PC-3 (cell line): ENCODE measurements around the gene PPBP. TPM values are rescaled to one million over a fixed set of nuclear protein-coding genes. Genes with fewer than 3 reads are reported as not detected.
A peak's percentile ranks its signal among the peaks of the same experiment; 100 is the strongest.

Source experiments
- ATAC-seq: fragments of 200-7000 bp; cut with Tn5 transposase; 2 replicates; pipeline ENCODE4 v1.9.1; 2020; ENCODE audit warnings: mild to moderate bottlenecking, moderate library complexity
- Bru-seq: library from RNA; stranded (reverse); fragments of 400-500 nt; gene quantifications from one replicate; lab custom pipeline; 2021; lab: Mats Ljungman, UMichigan
- BruChase-seq, 2 experiments: library from RNA; stranded (reverse); fragments of 400-500 nt; gene quantifications; one replicate each; lab custom pipeline; 2021; lab: Mats Ljungman, UMichigan
- BruUV-seq: library from RNA; stranded (reverse); fragments of 400-500 nt; replicated peaks from 2 replicates; lab custom pipeline; 2021; lab: Mats Ljungman, UMichigan
- CTCF ChIA-PET: fragments of 300-600 bp; sonication (Branson Sonifier 250); formaldehyde crosslinking; loops from one replicate; lab custom pipeline; 2022; ENCODE audit warnings: antibody characterized with exemption; lab: Charles Lee
- POLR2A ChIA-PET: fragments of 300-600 bp; sonication (Branson Sonifier 250); formaldehyde crosslinking; loops from one replicate; lab custom pipeline; 2022; ENCODE audit warnings: antibody characterized with exemption; ENCODE audit not compliant: unreplicated experiment; lab: Charles Lee
- DNase-seq: peaks from one replicate; pipeline ENCODE4 v3.0.0-alpha.2; 2015
- H2AFZ ChIP-seq: fragments of 300-600 bp; sonication (generic); 2 replicates; pipeline ENCODE4 v1.6.0; 2016; ENCODE audit warnings: antibody characterized with exemption, low read length
- H3F3A ChIP-seq: fragments of 300-600 bp; sonication (generic); one replicate; pipeline ENCODE4 v1.6.0; 2017; ENCODE audit warnings: antibody characterized with exemption, low read length, control low read depth, mild to moderate bottlenecking; ENCODE audit not compliant: unreplicated experiment
- H3K27ac ChIP-seq: fragments of 300-600 bp; sonication (generic); 2 replicates; pipeline ENCODE4 v1.5.1; 2016; ENCODE audit warnings: mild to moderate bottlenecking, low read length
- H3K27me3 ChIP-seq: fragments of 300-600 bp; sonication (generic); 2 replicates; pipeline ENCODE4 v1.6.1; 2016; ENCODE audit warnings: low read length, mixed read lengths
- H3K36me3 ChIP-seq: fragments of 300-600 bp; sonication (generic); 2 replicates; pipeline ENCODE4 v1.6.1; 2016; ENCODE audit warnings: low read depth, mixed run types, low read length, mixed read lengths
- H3K4me1 ChIP-seq: fragments of 300-600 bp; sonication (generic); 2 replicates; pipeline ENCODE4 v1.5.1; 2016; ENCODE audit warnings: low read length; ENCODE audit not compliant: insufficient read depth
- H3K4me2 ChIP-seq: fragments of 300-600 bp; sonication (generic); 2 replicates; pipeline ENCODE4 v1.6.0; 2016; ENCODE audit warnings: low read length
- H3K4me3 ChIP-seq: fragments of 300-600 bp; sonication (generic); 2 replicates; pipeline ENCODE4 v1.5.1; 2016; ENCODE audit warnings: mild to moderate bottlenecking, low read length, mixed read lengths
- H3K79me2 ChIP-seq: fragments of 300-600 bp; sonication (generic); 2 replicates; pipeline ENCODE4 v1.6.1; 2017; ENCODE audit warnings: low read length, mixed read lengths
- H3K9ac ChIP-seq: fragments of 300-600 bp; sonication (generic); 2 replicates; pipeline ENCODE4 v1.6.0; 2016; ENCODE audit warnings: mild to moderate bottlenecking, low read length
- H3K9me2 ChIP-seq: fragments of 300-600 bp; sonication (generic); replicated peaks from 2 replicates; pipeline ENCODE4 v1.6.1; 2016; ENCODE audit warnings: mixed run types, low read length, mixed read lengths
- H3K9me3 ChIP-seq: fragments of 300-600 bp; sonication (generic); 2 replicates; pipeline ENCODE4 v1.6.1; 2016; ENCODE audit warnings: low read length, mixed read lengths
- H4K20me1 ChIP-seq: fragments of 300-600 bp; sonication (generic); 2 replicates; pipeline ENCODE4 v1.6.1; 2016; ENCODE audit warnings: low read length, mixed read lengths
- EZH2 ChIP-seq: fragments of 300-600 bp; sonication (generic); IDR thresholded peaks from one replicate; pipeline ENCODE4 v1.6.1; 2017; ENCODE audit warnings: antibody characterized with exemption, mild to moderate bottlenecking, low read length; ENCODE audit not compliant: unreplicated experiment
- EZH2phosphoT487 ChIP-seq: fragments of 300-600 bp; sonication (generic); IDR thresholded peaks from 2 replicates; pipeline ENCODE4 v1.6.1; 2018; ENCODE audit warnings: mild to moderate bottlenecking, antibody characterized with exemption, low read length, borderline replicate concordance
- intact Hi-C: fragments of 100-400 bp; cut with micrococcal nuclease; formaldehyde crosslinking; loops from 2 replicates; pipeline ENCODE4 v1.9.0; 2023
- long read RNA-seq: library from polyadenylated mRNA; unstranded; transcript quantifications from one replicate; pipeline ENCODE4 v2.0.0, GENCODE V29; 2021; ENCODE audit not compliant: unreplicated experiment
- total RNA-seq: library from RNA; depleted of rRNA; stranded (reverse); fragments of >200 nt; gene quantifications from 2 replicates; pipeline ENCODE4 v1.2.3, GENCODE V29; 2014; rRNA removed
- TF ChIP-seq, protein P1 (sequence below): fragments of 300-600 bp; sonication (generic); conservative IDR thresholded peaks from 2 replicates; pipeline ENCODE4 v1.5.1; 2017; ENCODE audit warnings: antibody characterized with exemption, low read depth, mild to moderate bottlenecking, low read length

The PPBP gene, protein sequence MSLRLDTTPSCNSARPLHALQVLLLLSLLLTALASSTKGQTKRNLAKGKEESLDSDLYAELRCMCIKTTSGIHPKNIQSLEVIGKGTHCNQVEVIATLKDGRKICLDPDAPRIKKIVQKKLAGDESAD
- total RNA-seq (not detected in 2 replicates), Bru-seq, nascent RNA (not detected), BruChase-seq, experiment 1, labeled RNA remaining after a 6-hour chase (not detected), BruChase-seq, experiment 2, labeled RNA remaining after a 2-hour chase (not detected)
- long read RNA-seq, result 0 reads

DNA sequence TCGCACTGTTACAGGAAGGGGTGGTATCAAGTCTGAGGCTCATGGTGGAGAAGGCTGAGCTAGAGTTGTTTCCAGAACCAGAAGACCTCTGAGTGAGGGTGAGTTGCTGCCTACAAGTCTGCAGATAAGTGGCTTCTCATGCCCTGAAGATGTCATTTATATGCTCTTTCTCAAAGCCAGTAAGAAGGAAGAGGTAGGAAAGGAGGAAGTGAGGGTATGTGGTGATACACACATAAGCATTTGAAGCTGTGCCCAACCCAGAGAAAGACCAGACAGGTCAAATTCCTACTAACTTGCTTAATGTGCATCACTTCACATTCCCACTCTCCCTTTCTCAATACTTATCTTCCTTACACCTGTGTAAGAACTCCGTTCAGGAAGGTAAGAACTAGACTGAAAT, at the start of gene PPBP:
Gene PPBP (minus strand): TSS at position 130 of the 400 bp plus-strand sequence. CDS start 87 bp downstream, at position 43.
- DNase-seq, result no peak
- Histone ChIP-seq H3K9me3 (no peaks in the 10 kb centered on the region), H3K9me2 (no peaks in the 10 kb centered on the region), H3K79me2 (no peaks in the 10 kb centered on the region), H3K4me1 (peaks cover 15% of the 10 kb centered on the region), H3K27me3 (no peaks in the 10 kb centered on the region), H3K36me3 (no peaks in the 10 kb centered on the region), H3K4me3 (no peak within 1 kb of the TSS), H3F3A (no peaks in the 10 kb centered on the region), H4K20me1 (no peaks in the 10 kb centered on the region), H2AFZ (no peak within 1 kb of the TSS), H3K27ac (no peak within 1 kb of the TSS), H3K9ac (no peak within 1 kb of the TSS), H3K4me2 (no peak within 1 kb of the TSS)
- ChIA-PET POLR2A (no interaction called here), CTCF (no interaction called here)
- BruUV-seq, result no TSS peak
- no peak for ATAC-seq
- TF ChIP-seq EZH2phosphoT487 (no peak), EZH2 (no peak)
- TF ChIP-seq, protein P1, sequence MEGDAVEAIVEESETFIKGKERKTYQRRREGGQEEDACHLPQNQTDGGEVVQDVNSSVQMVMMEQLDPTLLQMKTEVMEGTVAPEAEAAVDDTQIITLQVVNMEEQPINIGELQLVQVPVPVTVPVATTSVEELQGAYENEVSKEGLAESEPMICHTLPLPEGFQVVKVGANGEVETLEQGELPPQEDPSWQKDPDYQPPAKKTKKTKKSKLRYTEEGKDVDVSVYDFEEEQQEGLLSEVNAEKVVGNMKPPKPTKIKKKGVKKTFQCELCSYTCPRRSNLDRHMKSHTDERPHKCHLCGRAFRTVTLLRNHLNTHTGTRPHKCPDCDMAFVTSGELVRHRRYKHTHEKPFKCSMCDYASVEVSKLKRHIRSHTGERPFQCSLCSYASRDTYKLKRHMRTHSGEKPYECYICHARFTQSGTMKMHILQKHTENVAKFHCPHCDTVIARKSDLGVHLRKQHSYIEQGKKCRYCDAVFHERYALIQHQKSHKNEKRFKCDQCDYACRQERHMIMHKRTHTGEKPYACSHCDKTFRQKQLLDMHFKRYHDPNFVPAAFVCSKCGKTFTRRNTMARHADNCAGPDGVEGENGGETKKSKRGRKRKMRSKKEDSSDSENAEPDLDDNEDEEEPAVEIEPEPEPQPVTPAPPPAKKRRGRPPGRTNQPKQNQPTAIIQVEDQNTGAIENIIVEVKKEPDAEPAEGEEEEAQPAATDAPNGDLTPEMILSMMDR, result no peak
- intact Hi-C loops, result no loop called here

DNA sequence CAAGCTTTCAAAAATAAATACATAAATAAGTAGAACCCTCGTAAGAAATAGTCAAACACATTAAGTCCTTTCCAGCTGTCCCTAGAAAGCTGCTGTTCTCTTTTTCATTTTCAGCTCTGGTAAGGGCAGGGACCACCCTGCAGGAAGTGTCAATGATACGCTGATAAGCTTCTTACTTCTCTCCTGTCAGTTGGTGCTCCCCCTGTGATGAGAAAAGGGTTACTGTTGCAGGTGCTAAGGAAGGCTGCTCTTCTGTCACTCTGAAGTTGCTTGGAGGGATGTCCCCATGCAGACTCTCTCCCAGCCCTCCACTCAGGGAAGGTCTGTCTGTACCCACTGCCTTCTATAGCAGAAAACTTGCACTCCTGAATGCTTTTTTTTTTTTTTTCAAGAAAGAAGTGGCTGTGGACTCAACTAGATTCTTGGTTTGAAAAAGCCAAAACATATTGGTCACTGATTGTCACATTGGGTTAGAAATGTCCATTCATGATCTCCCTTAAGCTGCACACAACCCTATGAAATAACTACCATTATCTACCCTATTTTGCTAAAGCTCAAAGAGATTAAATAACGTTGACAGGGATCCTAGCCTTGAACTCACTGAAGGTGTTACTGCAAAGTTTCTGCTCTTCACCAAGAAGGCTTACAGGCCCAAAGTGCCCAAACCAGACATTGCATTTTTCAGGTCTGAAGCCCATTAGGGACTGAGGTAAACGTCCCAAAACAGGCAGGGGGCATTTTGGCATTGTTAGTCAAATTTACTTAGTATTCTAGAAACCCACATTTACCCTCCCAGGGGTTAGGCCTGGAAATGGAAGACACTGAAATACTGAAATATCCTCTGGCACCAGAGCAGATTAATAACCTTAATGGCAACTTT, 49.3 kb upstream of the PPBP start:
- no peaks in the 10 kb centered on the region for H3K27me3 ChIP-seq
- H3F3A ChIP-seq, result peaks cover 7% of the 10 kb centered on the region
- ATAC-seq (no peak), DNase-seq (peak; percentile 40)
- intact Hi-C loops, result loop anchor here (2.0 to 5.0 kb wide), 4 partner anchors 21 to 375 kb away; no protein-coding TSS in a partner anchor
- no peaks in the 10 kb centered on the region for H3K9me2 ChIP-seq
- H3K9me3 ChIP-seq, result no peaks in the 10 kb centered on the region
- H4K20me1 ChIP-seq, result no peaks in the 10 kb centered on the region
- CTCF ChIA-PET, result interaction anchor here (0.6 to 2.4 kb wide), 3 partner anchors 62 to 169 kb away, joined by 3 to 9 read pairs (median 3); partner anchors contain the start of gene CXCL2
- H3K36me3 ChIP-seq, result no peaks in the 10 kb centered on the region
- TSS peak; percentile 63 for BruUV-seq
- peak overlapping the region; percentile 83 for H3K9ac ChIP-seq
- H3K27ac ChIP-seq, result peak overlapping the region; percentile 51
- H3K4me3 ChIP-seq, result peak overlapping the region; percentile 78
- H3K4me1 ChIP-seq, result peaks cover 58% of the 10 kb centered on the region
- H3K4me2 ChIP-seq, result peak overlapping the region; percentile 84
- TF ChIP-seq EZH2phosphoT487, result no peak
- no peak for TF ChIP-seq EZH2
- TF ChIP-seq, protein P1, result no peak
- H2AFZ ChIP-seq, result peak overlapping the region; percentile 93
- POLR2A ChIA-PET, result interaction anchor here (0.5 kb wide), 2 partner anchors 58 to 209 kb away, joined by 3 to 4 read pairs; no protein-coding TSS in a partner anchor
- peaks cover 21% of the 10 kb centered on the region for H3K79me2 ChIP-seq
